SK-N-SH (cell line): ENCODE measurements around the gene IGSF3. TPM values are rescaled to one million over a fixed set of nuclear protein-coding genes. Genes with fewer than 3 reads are reported as not detected.

ENCODE experiments used
- CTCF ChIA-PET: fragments of 300-600, 350-600 bp; formaldehyde crosslinking; extraction: SDS; loops from one replicate; lab custom pipeline; 2021; lab: Yijun Ruan, JAX
- POLR2A ChIA-PET: fragments of 350-600 bp; sonication (Branson Sonifier 250); formaldehyde crosslinking; extraction: SDS; loops from one replicate; lab custom pipeline; 2020; ENCODE audit warnings: antibody characterized with exemption, inconsistent platforms; lab: Yijun Ruan, JAX
- DNase-seq: peaks from one replicate; pipeline ENCODE4 v3.0.0; 2012
- H2AFZ ChIP-seq: fragments of 200-600 bp; sonication (generic); 2 replicates; pipeline ENCODE4 v1.8.1; 2016; ENCODE audit warnings: antibody characterized with exemption, mild to moderate bottlenecking, low read depth
- H3F3A ChIP-seq: fragments of 200-600 bp; sonication (generic); replicated peaks from 2 replicates; pipeline ENCODE3; 2016; ENCODE audit warnings: antibody characterized with exemption, mild to moderate bottlenecking; ENCODE audit not compliant: insufficient read depth
- H3K27ac ChIP-seq, 2 experiments: fragments of 200-500 bp in 1 of 2; fragments of 200-600 bp in 1 of 2; sonication (Bioruptor generic) in 1 of 2; sonication (generic), shearing (Covaris generic) in 1 of 2; 2 replicates each; pipeline versions ENCODE4 v1.5.1 to v1.6.1; 2014 to 2016; ENCODE audit warnings: low read depth in 2 of 2, inconsistent platforms in 1 of 2, low read length in 1 of 2, mild to moderate bottlenecking in 1 of 2, mixed read lengths in 1 of 2
- H3K27me3 ChIP-seq: fragments of 200-600 bp; sonication (generic), shearing (Covaris generic); 2 replicates; pipeline ENCODE4 v1.6.1; 2016; ENCODE audit warnings: mixed run types; ENCODE audit not compliant: insufficient read depth
- H3K36me3 ChIP-seq, 2 experiments: fragments of 200-500 bp in 1 of 2; fragments of 200-600 bp in 1 of 2; sonication (Bioruptor generic) in 1 of 2; sonication (generic) in 1 of 2; replicated peaks in 1 of 2; 2 replicates each; pipeline versions ENCODE3 to v1.5.1; 2014 to 2016; ENCODE audit warnings: low read length in 1 of 2, mild to moderate bottlenecking in 1 of 2; ENCODE audit not compliant: insufficient read depth in 2 of 2, control insufficient read depth in 1 of 2
- H3K4me1 ChIP-seq, 2 experiments: fragments of 200-500 bp in 1 of 2; fragments of 200-600 bp in 1 of 2; sonication (Bioruptor generic) in 1 of 2; sonication (generic), shearing (Covaris generic) in 1 of 2; 2 replicates each; pipeline versions ENCODE4 v1.5.1 to v1.6.1; 2014 to 2016; ENCODE audit warnings: low read depth in 1 of 2, low read length in 1 of 2, mixed run types in 1 of 2; ENCODE audit not compliant: insufficient read depth in 2 of 2, control insufficient read depth in 1 of 2
- H3K4me2 ChIP-seq: fragments of 200-600 bp; sonication (generic), shearing (Covaris generic); 2 replicates; pipeline ENCODE4 v1.6.1; 2017; ENCODE audit warnings: mixed run types
- H3K4me3 ChIP-seq, 2 experiments: fragments of 200-500 bp in 1 of 2; fragments of 200-600 bp in 1 of 2; sonication (Bioruptor generic) in 1 of 2; sonication (generic), shearing (Covaris generic) in 1 of 2; 2 replicates each; pipeline versions ENCODE4 v1.5.1 to v1.8.1; 2014 to 2016; ENCODE audit warnings: low read depth in 2 of 2, inconsistent platforms in 1 of 2, low read length in 1 of 2, mild to moderate bottlenecking in 1 of 2, mixed read lengths in 1 of 2, moderate library complexity in 1 of 2
- H3K79me2 ChIP-seq: fragments of 200-600 bp; sonication (generic); 2 replicates; pipeline ENCODE4 v1.8.1; 2017; ENCODE audit warnings: mild to moderate bottlenecking; ENCODE audit not compliant: insufficient read depth
- H3K9ac ChIP-seq: fragments of 200-600 bp; sonication (generic); 2 replicates; pipeline ENCODE4 v1.6.1; 2017; ENCODE audit warnings: mixed run types
- H3K9me2 ChIP-seq: fragments of 200-600 bp; sonication (generic); 2 replicates; pipeline ENCODE4 v1.6.1; 2017; ENCODE audit warnings: mixed run types
- H3K9me3 ChIP-seq: fragments of 200-600 bp; sonication (generic); 2 replicates; pipeline ENCODE4 v1.6.1; 2017; ENCODE audit warnings: mixed run types, mild to moderate bottlenecking, moderate library complexity
- H4K20me1 ChIP-seq: fragments of 200-600 bp; sonication (generic); 2 replicates; pipeline ENCODE4 v1.6.1; 2017; ENCODE audit warnings: mild to moderate bottlenecking, mixed run types; ENCODE audit not compliant: insufficient read depth
- CHD2 ChIP-seq: fragments of 150-350 bp; IDR thresholded peaks from 2 replicates; pipeline ENCODE4 v1.6.1; 2018; ENCODE audit warnings: low read length; ENCODE audit not compliant: partially characterized antibody
- FOXJ3 ChIP-seq: sonication (generic); formaldehyde crosslinking; IDR thresholded peaks from 2 replicates; pipeline ENCODE4 v1.5.1; 2020; ENCODE audit warnings: mild to moderate bottlenecking, missing genetic modification reagents
- GATA2 ChIP-seq: sonication (generic); formaldehyde crosslinking; IDR thresholded peaks from 2 replicates; pipeline ENCODE4 v1.5.0; 2020; ENCODE audit warnings: mild to moderate bottlenecking, missing genetic modification reagents
- IRF3 ChIP-seq: fragments of 150-350 bp; IDR thresholded peaks from 2 replicates; pipeline ENCODE4 v1.6.1; 2016; ENCODE audit warnings: mild to moderate bottlenecking, low read depth, low read length
- MAX ChIP-seq: IDR thresholded peaks from 2 replicates; pipeline ENCODE4 v1.4.0; 2012; ENCODE audit warnings: low read depth
- MXI1 ChIP-seq: IDR thresholded peaks from 2 replicates; pipeline ENCODE4 v1.6.1; 2012; ENCODE audit warnings: mild to moderate bottlenecking, low read depth, low read length, improper control_type of control experiment
- NRF1 ChIP-seq: IDR thresholded peaks from 2 replicates; pipeline ENCODE4 v1.6.1; 2012; ENCODE audit warnings: low read depth, mild to moderate bottlenecking, low read length
- PBX3 ChIP-seq: IDR thresholded peaks from 2 replicates; pipeline ENCODE4; 2012
- REST ChIP-seq: IDR thresholded peaks from 2 replicates; pipeline ENCODE4 v1.6.1; 2012; ENCODE audit warnings: mild to moderate bottlenecking, low read depth, low read length, moderate library complexity
- TAF1 ChIP-seq: IDR thresholded peaks from 2 replicates; pipeline ENCODE4 v1.6.1; 2012; ENCODE audit warnings: low read depth, mild to moderate bottlenecking, low read length, moderate library complexity, borderline replicate concordance
- TCF12 ChIP-seq: IDR thresholded peaks from 2 replicates; pipeline ENCODE4 v1.4.0; 2012
- WGBS: methylation state at CpG from one replicate; pipeline ENCODE4 v1.1.6; 2017; ENCODE audit warnings: low lambda C conversion rate; 5-methylcytosine and 5-hydroxymethylcytosine counted together
- polyA plus RNA-seq, 3 experiments: library from polyadenylated mRNA; depleted of rRNA; stranded (reverse); fragments of >200 nt; gene quantifications; 2 replicates each; pipeline ENCODE4 v1.2.3, GENCODE V29; 2012

The IGSF3 gene
- polyA plus RNA-seq, 1 of the 3 experiments (the other 2 are of a cell fraction), result 3.0 TPM

- no peak for TF ChIP-seq FOXJ3 (CRISPR knock-in tag)
- TF ChIP-seq GATA2 (CRISPR knock-in tag), result no peak
- no peak for TF ChIP-seq IRF3
- no peak for TF ChIP-seq MAX
- no peak for TF ChIP-seq CHD2
Observed at GRCh38 chr1:116573431-116574095, 94.0 kb downstream of the IGSF3 start (continued).

GRCh38 chr1:116572771-116573430, 94.6 kb downstream of the IGSF3 start:
- TF ChIP-seq PBX3, result peak; percentile 48
- TF ChIP-seq NRF1, result no peak
- peak; percentile 30; the same call in 1 of the 2 replicates for TF ChIP-seq TCF12
- TF ChIP-seq TAF1, result no peak
- TF ChIP-seq MXI1, result no peak
- no peak for TF ChIP-seq REST
- no peak for TF ChIP-seq CHD2
- POLR2A ChIA-PET, result no interaction called here
- CTCF ChIA-PET, result interaction anchor here (0.9 to 4.1 kb wide), 7 partner anchors 9 to 484 kb away, joined by 3 to 33 read pairs (median 4); no protein-coding TSS in a partner anchor
- Histone ChIP-seq H4K20me1 (no peaks in the 10 kb centered on the region), H3K9ac (no peak overlapping the region), H2AFZ (no peak overlapping the region), H3K27me3 (no peaks in the 10 kb centered on the region), H3K9me3 (no peaks in the 10 kb centered on the region), H3K36me3 (no peaks in the 10 kb centered on the region), H3K9me2 (no peaks in the 10 kb centered on the region), H3K4me2 (no peak overlapping the region), H3K27ac (no peak overlapping the region), H3F3A (peaks cover 5% of the 10 kb centered on the region), H3K4me1 (peaks cover 3 to 25% of the 10 kb centered on the region in 2 experiments; a peak in 2 of 4 replicates), H3K4me3 (no peak overlapping the region; a peak in 1 of 4 replicates), H3K79me2 (peaks cover 23% of the 10 kb centered on the region)
- 70% methylated on average over 4 of the region's 4 CpGs for WGBS
- no peak for DNase-seq
